Dedifferentiated amniotic fluid mesenchymal stem cell (primary cell): ENCODE measurements around the gene LLPH.
"Not testable (repeated sequence)": the region's sequence is repeated elsewhere in the genome, so short reads cannot be mapped to it uniquely, and the experiment has no call there.

Experiments
- DNase-seq: peaks from one replicate; pipeline ENCODE4 v3.0.0-alpha.2; 2016; ENCODE audit errors: extremely low spot score

LLPH gene

GRCh38 chr12:66130267-66131066 is at the start of gene LLPH:
Gene LLPH, minus strand, starts transcription at chr12:66130750. Its CDS starts 1,644 bp downstream, at chr12:66129106.
- DNase-seq: peak; percentile 86

- no peak for DNase-seq
Observed at GRCh38 chr12:66176105-66176900, 45.8 kb upstream of the LLPH start.

DNA sequence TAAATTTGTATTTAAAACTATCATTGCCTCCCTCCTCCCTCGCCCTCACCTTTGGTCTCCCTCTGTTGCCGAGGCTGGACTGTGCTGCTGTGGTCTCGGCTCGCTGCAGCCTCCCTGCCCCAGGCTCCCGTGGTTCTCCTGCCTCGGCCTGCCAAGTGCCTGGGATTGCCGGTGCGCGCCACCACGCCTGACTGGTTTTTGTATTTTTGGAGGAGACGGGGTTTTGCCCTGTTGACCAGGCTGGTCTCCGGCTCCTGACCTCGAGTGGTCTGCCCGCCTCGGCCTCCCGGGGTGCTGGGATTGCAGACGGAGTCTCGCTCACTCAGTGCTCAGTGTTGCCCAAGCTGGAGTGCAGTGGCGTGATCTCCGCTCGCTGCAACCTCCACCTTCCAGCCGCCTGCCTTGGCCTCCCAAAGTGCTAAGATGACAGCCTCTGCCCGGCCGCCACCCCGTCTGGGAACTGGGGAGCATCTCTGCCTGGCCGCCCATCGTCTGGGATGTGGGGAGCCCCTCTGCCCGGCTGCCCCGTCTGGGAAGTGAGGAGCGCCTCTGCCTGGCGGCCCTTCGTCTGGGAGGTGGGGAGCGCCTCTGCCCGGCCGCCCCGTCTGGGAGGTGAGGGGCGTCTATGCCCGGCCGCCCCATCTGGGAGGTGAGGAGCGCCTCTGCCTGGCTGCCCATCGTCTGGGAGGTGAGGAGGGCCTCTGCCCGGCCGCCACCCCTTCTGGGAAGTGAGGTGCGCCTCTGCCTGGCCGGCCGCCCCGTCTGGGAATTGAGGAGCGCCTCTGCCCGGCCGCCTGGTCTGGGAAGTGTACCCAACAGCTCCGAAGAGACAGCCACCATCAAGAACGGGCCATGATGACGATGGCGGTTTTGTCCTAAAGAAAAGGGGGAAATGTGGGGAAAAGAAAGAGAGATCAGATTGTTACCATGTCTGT is 44.1 kb upstream of the LLPH start:
- DNase-seq: not testable (repeated sequence)

DNA sequence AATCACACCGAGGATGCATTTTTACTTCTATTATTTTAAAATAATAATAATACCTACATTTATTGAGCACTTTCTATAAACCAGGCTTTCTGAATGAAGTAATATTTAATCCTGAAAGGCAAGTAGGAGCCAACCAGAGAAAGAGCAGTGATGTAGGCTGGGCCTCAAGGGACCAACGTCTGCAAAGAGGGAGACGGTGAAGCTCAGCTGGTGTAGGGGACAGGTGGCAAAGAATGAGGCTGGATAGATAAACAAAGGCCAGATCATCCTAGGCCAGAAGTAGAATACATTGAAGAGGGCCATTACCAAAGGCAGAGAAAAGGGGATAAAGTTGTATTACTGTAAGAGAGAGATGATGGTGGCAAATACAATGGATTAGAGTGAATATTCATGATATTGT is 40.1 kb upstream of the LLPH start:
- no peak for DNase-seq

DNA sequence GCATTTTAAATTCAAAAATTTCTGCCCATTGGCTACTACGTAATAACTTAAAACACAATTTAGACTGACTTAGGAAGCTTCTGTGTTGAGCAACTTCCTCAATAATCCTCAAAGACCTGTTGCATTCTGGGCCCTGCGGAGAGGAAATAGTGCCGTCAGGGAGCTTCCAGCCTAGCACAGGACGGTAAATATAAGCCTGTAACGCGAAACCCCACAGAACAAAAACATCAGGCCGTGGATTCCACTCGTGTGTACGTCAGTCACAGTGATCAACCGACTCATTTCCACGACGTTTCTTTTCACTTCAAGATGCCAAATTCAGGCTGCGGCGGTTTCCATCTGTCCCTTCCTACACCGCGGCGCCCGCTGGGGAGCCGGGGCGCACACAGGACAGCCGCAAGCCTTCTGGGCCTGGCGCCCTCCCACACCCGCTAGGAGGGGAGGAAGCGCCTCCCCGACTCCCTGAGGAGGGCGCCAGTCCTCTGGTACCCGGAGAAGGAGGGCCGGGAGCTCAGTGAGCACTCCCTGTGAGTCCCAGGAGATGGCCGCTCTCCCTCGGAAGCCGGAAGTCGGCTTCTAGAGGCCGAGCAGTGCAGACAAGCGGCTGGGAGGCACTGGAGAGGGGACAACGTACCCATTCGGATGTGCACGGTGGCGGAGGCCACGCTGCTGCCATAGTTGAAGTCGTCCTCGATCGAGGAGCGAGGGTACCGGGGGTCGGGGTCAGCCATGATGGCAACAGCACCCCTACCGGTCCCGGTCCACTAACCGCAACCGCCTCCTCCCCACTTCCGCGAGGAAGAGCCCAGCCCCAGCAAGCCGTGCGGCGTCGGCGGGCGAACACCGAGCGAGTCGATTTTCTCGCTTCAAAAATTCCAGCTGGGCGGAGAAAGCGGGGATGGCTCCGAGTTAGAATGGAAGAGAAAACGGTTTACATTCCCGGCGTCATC is 38.9 kb upstream of the LLPH start, which contains the start of gene TMBIM4:
TSS of gene TMBIM4 (minus strand) at position 776 of the 950 bp plus-strand sequence. CDS start at position 731, 45 bp downstream.
- peak; percentile 92 for DNase-seq

DNA sequence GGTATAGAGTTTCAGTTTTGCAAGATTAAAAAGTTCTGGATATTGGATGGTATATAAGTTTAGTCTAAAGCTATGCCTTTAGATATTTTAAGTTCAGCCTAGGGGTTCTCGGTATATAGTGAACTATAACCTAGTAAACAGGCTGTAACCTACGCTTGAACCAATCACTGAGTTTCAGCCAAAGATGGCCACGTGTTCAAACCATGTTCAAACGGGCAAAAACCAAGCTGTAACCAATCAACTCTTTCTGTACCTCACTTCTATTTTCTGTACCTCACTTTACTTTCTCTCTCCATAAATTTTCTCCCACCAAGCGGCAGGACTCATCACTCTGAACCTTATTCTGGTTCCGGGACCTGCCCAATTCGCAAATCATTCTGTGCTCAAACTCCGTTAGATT is 37.9 kb upstream of the LLPH start:
- DNase-seq: no peak

DNA sequence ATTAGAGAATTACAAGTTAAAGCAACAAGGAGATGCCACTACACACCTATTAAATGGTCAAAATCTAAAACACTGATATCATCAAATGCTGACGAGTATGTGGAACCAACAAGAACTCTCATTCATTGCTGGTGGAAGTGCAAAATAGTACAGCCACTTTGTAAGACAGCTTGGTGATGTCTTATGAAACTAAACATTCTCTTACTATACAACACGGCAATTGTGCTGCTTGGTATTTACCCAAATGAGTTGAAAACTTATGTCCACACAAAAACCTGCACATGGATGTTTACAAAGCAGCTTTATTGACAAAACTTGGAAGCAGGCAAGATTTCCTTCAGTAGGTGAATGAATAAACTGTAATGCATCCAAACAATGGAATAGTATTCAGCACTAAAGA is 36.0 kb upstream of the LLPH start:
- no peak for DNase-seq

GRCh38 chr12:66165141-66165540 is 34.6 kb upstream of the LLPH start:
- no peak for DNase-seq

DNA sequence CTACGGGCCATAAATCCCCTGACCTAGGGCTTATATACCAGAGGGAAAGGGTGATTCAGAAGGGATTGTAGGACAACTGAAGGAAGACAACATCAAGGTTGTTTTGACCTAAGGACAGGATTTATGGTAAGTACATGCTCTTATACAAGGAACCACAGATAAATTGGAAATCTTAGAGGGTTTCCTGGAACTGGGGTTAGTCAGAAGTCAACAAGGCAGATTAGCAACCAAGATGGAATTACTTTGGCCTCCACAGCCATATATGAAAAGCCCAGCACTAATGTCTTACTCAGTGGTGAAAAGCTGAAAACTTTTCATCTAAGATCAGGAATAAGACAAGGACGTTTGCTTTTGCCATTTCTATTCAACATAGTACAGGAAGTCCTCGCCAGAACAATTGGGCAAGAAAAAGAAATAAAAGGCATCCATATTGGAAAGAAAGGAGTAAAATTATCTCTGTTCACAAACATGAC is 33.8 kb upstream of the LLPH start:
- DNase-seq: no peak

DNA sequence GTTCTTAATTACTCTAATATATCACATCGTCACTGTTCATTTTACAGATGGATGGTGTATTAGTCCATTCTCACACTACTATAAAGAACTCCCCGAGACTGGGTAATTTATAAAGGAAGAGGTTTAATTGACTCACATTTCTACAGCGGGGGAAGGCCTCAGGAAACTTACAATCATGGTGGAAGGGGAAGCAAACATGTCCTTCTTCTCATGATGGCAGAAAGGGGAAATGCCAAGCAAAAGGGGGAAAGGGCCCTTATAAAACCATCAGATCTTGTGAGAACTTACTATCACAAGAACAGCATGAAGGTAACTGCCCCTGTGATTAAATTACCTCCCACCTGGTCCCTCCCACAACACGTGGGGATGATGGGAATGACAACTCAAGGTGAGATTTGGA is 32.7 kb upstream of the LLPH start:
- DNase-seq: no peak

DNA sequence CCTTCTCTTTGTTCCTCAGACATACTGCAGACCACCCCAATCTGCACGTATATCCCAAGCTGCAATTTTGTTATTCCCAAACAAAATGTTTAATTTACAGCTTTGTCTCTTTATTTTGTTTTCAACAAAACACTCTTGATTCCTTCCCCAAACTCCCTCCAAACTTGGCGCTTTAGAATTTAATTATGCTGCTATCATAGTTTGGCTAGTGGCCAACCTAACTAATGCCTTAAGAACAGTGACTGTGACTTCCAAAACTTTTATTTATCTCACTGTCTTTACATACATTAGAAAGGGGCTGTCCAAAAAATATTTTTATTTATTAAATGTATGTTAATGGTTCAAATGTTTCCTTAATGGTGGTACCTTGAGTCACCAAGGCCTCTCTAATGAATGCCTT is 32.2 kb upstream of the LLPH start:
- no peak for DNase-seq

- no peak for DNase-seq
Observed at GRCh38 chr12:66160704-66161103, 30.2 kb upstream of the LLPH start.

GRCh38 chr12:66159123-66159522 is 28.6 kb upstream of the LLPH start:
- no peak for DNase-seq

DNA sequence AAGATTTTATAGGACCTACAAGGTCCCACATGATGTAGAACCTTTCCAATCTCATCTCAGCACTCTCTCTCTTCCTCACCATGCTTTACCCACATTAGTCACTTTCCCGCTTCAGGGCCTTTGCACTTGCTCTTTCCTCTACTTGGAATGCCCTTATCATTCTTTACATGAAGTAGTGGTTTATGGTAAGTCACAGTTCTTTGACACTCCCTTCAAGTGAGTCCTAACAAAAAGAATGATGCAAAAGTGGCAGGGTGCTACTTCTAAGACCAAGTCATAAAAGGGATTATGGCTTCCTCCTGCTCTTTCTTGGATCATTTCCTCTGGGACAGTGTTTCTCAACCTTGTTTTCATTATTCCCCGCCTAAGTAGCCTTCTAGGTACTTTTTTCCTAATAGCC is 26.1 kb upstream of the LLPH start:
- no peak for DNase-seq

DNA sequence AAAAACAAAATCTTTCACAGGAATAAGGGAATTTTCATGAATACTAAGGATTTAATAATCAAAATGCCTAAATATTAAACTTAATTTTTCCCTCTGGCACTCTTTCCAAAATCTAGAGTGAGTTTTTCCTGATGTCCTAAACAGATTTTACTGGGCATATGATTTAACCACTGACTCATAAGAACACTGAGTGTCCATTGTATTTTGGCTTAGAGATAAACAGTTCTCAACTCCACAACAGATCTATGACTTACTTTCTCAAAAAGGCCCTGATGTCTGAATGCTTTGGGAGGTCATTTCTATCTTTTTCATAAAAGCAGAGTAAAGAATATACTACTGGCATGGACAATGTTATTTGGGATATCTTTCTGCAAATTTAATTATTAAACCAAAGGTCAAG is 24.2 kb upstream of the LLPH start:
- no peak for DNase-seq

- no peak for DNase-seq
Observed at GRCh38 chr12:66152732-66153131, 22.2 kb upstream of the LLPH start.

- DNase-seq: no peak
Observed at GRCh38 chr12:66149702-66150398, 19.3 kb upstream of the LLPH start.

- DNase-seq: no peak
Observed at GRCh38 chr12:66144791-66145754, 14.5 kb upstream of the LLPH start.

- DNase-seq: no peak
Observed at GRCh38 chr12:66143868-66144267, 13.3 kb upstream of the LLPH start.
